ENCODE data around the gene RPS25.
"Not testable (repeated sequence)": the region's sequence is repeated elsewhere in the genome, so short reads cannot be mapped to it uniquely, and the experiment has no call there.

RPS25 gene

GRCh38 chr11:118979434-118979833 lies 38.7 kb downstream of the RPS25 start:
- H3K27ac ChIP-seq = no peak overlapping the region
- no peak for DNase-seq (ENCODE audit: low read depth, low spot score)

- no peak overlapping the region for H3K27ac ChIP-seq
- no peak for DNase-seq (ENCODE audit: low read depth, low spot score)
Measured at GRCh38 chr11:118975771-118976709, 42.1 kb downstream of the RPS25 start.

DNA sequence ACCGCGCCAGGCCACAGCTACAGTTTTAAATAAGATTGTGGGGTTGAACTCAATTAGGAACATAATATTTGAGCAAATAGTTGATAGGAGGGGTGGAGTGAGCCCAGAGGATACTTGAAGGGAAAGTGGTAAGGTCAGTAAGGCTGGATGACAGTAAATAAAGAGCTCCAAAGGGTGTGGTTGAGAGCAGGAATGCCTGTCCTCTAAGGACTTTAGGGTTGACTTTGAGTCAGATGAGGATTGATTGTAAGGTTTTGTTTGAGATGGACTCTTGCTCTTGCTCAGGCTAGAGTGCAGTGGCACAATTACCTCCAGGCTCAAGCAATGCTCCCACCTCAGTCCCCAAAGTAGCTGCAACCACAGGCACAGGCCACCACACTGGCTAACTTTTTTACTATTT lies 44.2 kb downstream of the RPS25 start:
- DNase-seq (ENCODE audit: low read depth, low spot score) = no peak
- no peak overlapping the region for H3K27ac ChIP-seq

GRCh38 chr11:118971646-118972045 lies 46.5 kb downstream of the RPS25 start, which contains the start of gene FOXR1:
TSS of gene FOXR1 (plus strand) at chr11:118971761. CDS start at chr11:118971932, 171 bp downstream.
- DNase-seq (ENCODE audit: low read depth, low spot score) = no peak
- H3K27ac ChIP-seq = no peak within 1 kb of the TSS

GRCh38 chr11:118969508-118969907 lies 48.6 kb downstream of the RPS25 start:
- H3K27ac ChIP-seq; DNase-seq (ENCODE audit: low read depth, low spot score): not testable (repeated sequence)

Measured in epithelial cell of prostate (primary cell).